Effector memory CD4-positive, alpha-beta T cell (primary cell): Measurements from ENCODE around the gene AVPR2.

Source experiments
- DNase-seq, 3 donors: peaks; one replicate each; pipeline ENCODE4 v3.0.0-alpha.2; 2020
- H3K27ac ChIP-seq: 2 replicates; pipeline ENCODE4 v1.7.0; 2013; ENCODE audit warnings: mild to moderate bottlenecking, low read length, moderate library complexity; ENCODE audit not compliant: insufficient read depth, poor library complexity, severe bottlenecking
- H3K27me3 ChIP-seq: replicated peaks from 2 replicates; pipeline ENCODE4 v1.7.0; 2013; ENCODE audit warnings: mild to moderate bottlenecking, low read length; ENCODE audit not compliant: insufficient read depth, control insufficient read depth, poor library complexity, severe bottlenecking
- H3K36me3 ChIP-seq: 2 replicates; pipeline ENCODE4 v1.7.0; 2013; ENCODE audit warnings: mild to moderate bottlenecking, low read length, moderate library complexity; ENCODE audit not compliant: control insufficient read depth, insufficient read depth
- H3K4me1 ChIP-seq: 2 replicates; pipeline ENCODE4 v1.7.0; 2013; ENCODE audit warnings: low read length, mild to moderate bottlenecking; ENCODE audit not compliant: control insufficient read depth, insufficient read depth, poor library complexity, severe bottlenecking
- H3K4me3 ChIP-seq: 2 replicates; pipeline ENCODE4 v1.7.0; 2013; ENCODE audit warnings: low read length, low read depth, mild to moderate bottlenecking; ENCODE audit not compliant: insufficient read depth, poor library complexity, severe bottlenecking
- H3K9me3 ChIP-seq: 2 replicates; pipeline ENCODE4 v1.7.0; 2013; ENCODE audit warnings: mild to moderate bottlenecking, low read length, moderate library complexity; ENCODE audit not compliant: control insufficient read depth

Gene AVPR2

DNA sequence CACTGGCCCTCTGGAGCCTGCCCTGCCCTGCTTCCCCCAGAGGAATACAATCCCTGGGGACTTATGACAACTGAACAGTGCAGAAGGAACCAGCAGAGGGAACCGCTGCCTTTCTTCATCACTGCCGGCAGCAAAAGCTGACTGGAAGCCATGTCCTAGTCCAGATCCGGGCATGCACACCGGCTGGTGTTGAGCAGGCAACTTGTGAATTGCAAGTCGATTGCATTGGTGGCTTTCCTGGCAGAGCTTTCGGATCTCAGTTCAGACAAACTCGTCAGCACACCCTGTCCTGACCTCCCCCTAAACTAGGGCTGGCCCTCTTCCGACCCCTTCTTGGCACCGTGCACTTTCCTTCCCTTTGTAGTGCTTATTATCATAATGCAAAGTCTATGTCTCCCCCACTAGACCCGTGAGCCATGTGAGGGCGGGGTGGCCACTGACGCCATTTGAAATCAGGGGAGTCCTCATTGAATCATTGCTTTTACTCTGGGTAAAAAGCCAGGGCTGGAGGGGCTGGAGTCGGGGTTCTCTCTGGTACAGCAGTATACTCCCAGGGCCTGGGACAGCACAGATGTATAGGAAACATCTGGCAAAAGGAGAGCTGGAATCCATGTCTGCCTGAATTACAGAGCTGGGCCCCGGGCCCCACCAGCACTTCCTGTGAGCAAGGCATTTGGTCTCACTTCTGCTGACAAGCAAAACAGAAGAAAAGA, 19.8 kb downstream of the AVPR2 start:
- Histone ChIP-seq H3K4me3 (peak overlapping the region; percentile 51), H3K4me1 (peaks cover 39% of the 10 kb centered on the region), H3K27me3 (no peaks in the 10 kb centered on the region), H3K9me3 (no peaks in the 10 kb centered on the region), H3K36me3 (peaks cover 7% of the 10 kb centered on the region), H3K27ac (peak overlapping the region; percentile 98)
- DNase-seq: peak in 2 of 3 donors; percentile 26 to 35

DNA sequence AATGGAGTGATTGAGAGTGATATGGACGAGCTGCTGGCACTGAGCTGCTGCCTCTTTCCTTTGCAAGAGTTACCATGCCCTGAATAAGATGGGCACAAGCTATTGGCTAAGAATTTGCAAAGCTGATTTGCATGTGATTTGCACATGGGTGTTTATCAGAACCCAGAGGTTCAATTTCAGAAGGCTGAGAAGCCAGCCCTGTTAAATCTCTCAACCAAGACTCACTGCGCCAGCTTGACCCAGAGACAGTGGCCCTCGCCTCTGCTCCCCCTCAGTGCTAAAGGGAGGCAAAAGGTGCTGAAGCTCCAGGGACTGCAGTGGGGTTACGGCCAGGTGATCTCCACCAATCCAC, 20.9 kb downstream of the AVPR2 start:
- H3K27ac ChIP-seq: peak overlapping the region; percentile 98

DNA sequence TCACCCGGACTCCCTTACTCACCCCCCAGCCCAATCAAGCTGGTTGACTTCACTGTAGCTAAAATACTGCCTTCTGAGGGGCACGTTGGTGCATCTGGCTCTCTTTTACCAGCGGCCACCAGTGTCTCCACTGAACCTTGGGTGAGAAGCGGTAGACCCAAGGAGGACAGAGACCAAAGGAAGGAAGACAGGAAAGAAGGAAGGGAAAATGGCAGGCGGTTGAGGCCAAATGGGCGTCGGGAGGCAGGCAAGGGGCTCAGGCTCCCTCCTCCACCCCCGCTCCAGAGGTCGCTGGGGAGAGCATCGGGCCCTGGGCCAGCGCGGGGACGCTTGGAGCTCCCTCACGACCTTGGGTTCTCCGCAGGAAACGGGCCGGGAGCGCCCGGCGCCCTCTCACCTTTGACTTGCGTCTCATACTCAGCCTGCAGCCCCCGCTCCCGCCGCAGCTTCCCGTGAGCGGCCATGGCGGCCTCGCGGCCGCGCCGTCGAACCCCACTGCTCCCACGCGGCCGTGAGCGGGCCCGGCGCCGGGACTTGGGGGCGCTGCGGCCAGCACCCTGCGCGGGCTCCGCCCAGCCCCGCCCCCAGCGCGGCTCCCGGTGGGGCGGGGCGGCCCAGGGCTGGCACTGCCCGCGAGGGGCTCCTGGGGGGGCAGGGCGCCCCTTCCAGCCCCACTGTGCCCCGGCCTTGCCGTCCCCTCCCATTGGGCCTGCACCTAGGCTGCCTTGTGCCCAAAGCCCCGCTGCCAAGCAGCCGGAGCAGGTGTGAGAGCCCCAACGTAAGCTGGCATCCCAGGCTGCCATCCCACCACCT, 21.5 kb downstream of the AVPR2 start, which contains the start of gene ARHGAP4:
ARHGAP4 (minus strand) TSS at position 526 of the 813 bp plus-strand sequence; CDS start at position 464, 62 bp downstream.
- peak within 1 kb of the TSS; percentile 60 for H3K4me3 ChIP-seq
- peak within 1 kb of the TSS; percentile 98 for H3K27ac ChIP-seq
- no peaks in the 10 kb centered on the region for H3K36me3 ChIP-seq
- DNase-seq: peak; percentile 16 to 25 (median 24)
- H3K27me3 ChIP-seq: no peaks in the 10 kb centered on the region
- H3K9me3 ChIP-seq: no peaks in the 10 kb centered on the region
- peaks cover 40% of the 10 kb centered on the region for H3K4me1 ChIP-seq

More for the DNA sequence above, 20.9 kb downstream of the AVPR2 start:
- H3K4me3 ChIP-seq: peak overlapping the region; percentile 51
- H3K36me3 ChIP-seq: peaks cover 4% of the 10 kb centered on the region
- no peaks in the 10 kb centered on the region for H3K9me3 ChIP-seq
- DNase-seq: no peak
- no peaks in the 10 kb centered on the region for H3K27me3 ChIP-seq
- H3K4me1 ChIP-seq: peaks cover 40% of the 10 kb centered on the region

DNA sequence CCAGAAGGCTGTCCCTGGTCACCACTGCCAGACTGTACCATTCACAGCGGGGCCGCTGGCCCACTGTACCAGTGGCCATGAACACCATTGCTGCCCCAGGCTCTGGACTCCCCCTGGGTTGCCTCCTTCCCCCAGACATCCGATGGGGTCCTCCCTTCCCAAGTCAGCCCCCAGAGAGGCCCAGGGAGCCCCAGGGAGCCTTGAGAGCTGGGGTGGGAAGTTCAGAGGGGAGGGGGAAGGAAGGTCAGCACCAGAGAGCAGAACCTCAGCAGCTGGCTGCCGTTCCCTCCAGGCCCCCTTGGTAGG, 22.0 kb downstream of the AVPR2 start:
- Histone ChIP-seq H3K36me3 (no peaks in the 10 kb centered on the region), H3K9me3 (no peaks in the 10 kb centered on the region), H3K27ac (peak overlapping the region; percentile 98), H3K27me3 (no peaks in the 10 kb centered on the region), H3K4me3 (peak overlapping the region; percentile 60), H3K4me1 (peaks cover 40% of the 10 kb centered on the region)
- DNase-seq: no peak

GRCh38 chrX:153926858-153927671, 22.6 kb downstream of the AVPR2 start:
- peak overlapping the region; percentile 60 for H3K4me3 ChIP-seq

DNA sequence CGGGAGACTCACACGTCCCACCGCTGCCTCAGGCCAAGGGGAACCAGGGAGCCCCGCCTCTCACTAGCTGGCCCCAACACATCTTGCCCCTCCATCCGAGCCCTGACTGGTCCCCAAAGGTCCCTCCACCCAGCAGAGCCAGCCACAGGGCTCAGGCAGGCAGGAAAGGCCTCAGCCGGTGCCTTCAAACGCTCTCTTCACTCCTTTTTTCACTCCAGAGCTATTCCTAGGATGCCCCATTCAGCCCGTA, 23.1 kb downstream of the AVPR2 start:
- peak overlapping the region; percentile 98 for H3K27ac ChIP-seq
- H3K36me3 ChIP-seq: peaks cover 8% of the 10 kb centered on the region
- H3K9me3 ChIP-seq: no peaks in the 10 kb centered on the region
- peak overlapping the region; percentile 60 for H3K4me3 ChIP-seq
- H3K27me3 ChIP-seq: no peaks in the 10 kb centered on the region
- H3K4me1 ChIP-seq: peaks cover 29% of the 10 kb centered on the region
- no peak for DNase-seq

More at GRCh38 chrX:153926858-153927671, 22.6 kb downstream of the AVPR2 start:
- peak overlapping the region; percentile 98 for H3K27ac ChIP-seq
- no peaks in the 10 kb centered on the region for H3K27me3 ChIP-seq
- peaks cover 3% of the 10 kb centered on the region for H3K36me3 ChIP-seq
- peaks cover 34% of the 10 kb centered on the region for H3K4me1 ChIP-seq
- DNase-seq: peak; percentile 71 to 79 (median 74)
- H3K9me3 ChIP-seq: no peaks in the 10 kb centered on the region

DNA sequence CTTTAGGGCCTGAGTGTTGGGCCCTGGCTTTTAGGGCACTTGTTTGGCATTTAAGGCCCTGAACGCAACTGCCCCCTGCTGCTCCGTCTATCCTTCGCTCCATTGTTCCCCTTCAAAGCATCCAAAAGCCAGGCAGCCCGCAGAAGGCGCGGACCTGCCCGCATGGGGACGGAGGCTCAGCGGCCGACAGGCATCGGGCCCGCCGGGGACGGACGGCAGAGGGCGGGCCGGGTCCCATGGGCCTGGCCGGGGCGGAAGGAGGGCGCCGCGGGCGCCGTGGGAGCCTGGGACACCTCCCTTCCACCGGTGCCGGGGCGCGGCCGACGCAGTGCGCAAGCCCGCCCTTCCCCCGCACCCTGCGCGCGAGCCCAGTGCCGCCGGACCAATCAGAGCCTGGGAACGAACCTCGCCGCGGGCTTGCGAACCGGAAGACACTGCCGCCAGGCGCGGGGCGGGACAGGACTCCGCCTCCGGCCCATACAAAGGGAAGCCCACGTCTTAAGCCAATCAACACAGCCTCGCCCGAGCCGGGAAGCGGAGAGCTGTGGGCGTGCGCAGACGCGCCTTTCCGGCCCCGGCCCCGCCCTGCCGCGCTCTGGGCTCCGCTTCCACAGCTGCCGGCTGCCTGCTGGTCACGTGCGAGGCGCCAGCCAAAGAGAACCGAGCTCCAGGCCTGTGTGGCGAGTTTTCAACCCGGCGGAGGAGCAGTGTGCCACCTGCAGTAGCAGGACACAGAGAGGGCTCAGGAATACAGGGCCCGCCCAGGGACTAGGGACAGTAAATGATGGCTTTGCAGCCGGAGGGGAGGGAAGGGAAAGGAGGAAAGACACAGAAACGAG, 23.7 kb downstream of the AVPR2 start:
- Histone ChIP-seq H3K4me3 (peak overlapping the region; percentile 60), H3K9me3 (no peaks in the 10 kb centered on the region), H3K27me3 (no peaks in the 10 kb centered on the region), H3K36me3 (peaks cover 8% of the 10 kb centered on the region), H3K4me1 (peaks cover 24% of the 10 kb centered on the region), H3K27ac (peak overlapping the region; percentile 98)
- DNase-seq: peak; percentile 90 to 95 (median 90)

GRCh38 chrX:153928846-153929245, 24.4 kb downstream of the AVPR2 start:
- no peaks in the 10 kb centered on the region for H3K27me3 ChIP-seq
- H3K36me3 ChIP-seq: peaks cover 8% of the 10 kb centered on the region
- no peaks in the 10 kb centered on the region for H3K9me3 ChIP-seq
- no peak overlapping the region for H3K4me3 ChIP-seq
- H3K4me1 ChIP-seq: peaks cover 20% of the 10 kb centered on the region
- DNase-seq: no peak
- peak overlapping the region; percentile 45 for H3K27ac ChIP-seq

GRCh38 chrX:153929576-153929975, 25.1 kb downstream of the AVPR2 start:
- Histone ChIP-seq H3K4me1 (peaks cover 20% of the 10 kb centered on the region), H3K9me3 (no peaks in the 10 kb centered on the region), H3K27me3 (no peaks in the 10 kb centered on the region), H3K4me3 (no peak overlapping the region), H3K27ac (no peak overlapping the region), H3K36me3 (peaks cover 8% of the 10 kb centered on the region)
- DNase-seq: no peak
